GM23338 (cell line): ENCODE measurements around the gene EML4.

Source experiments
- EZH2 ChIP-seq: fragments of 200-600 bp; sonication (generic); IDR thresholded peaks from one replicate; pipeline ENCODE4 v1.8.0; 2017; ENCODE audit warnings: antibody characterized with exemption, mild to moderate bottlenecking, low read depth; ENCODE audit not compliant: unreplicated experiment
- EZH2phosphoT487 ChIP-seq: fragments of 200-600 bp; sonication (generic); IDR thresholded peaks from one replicate; pipeline ENCODE4 v1.8.1; 2018; ENCODE audit warnings: antibody characterized with exemption; ENCODE audit not compliant: unreplicated experiment
- POLR2AphosphoS5 ChIP-seq: IDR thresholded peaks from 2 replicates; pipeline ENCODE4 v1.6.1; 2016; ENCODE audit warnings: antibody characterized with exemption, low read depth
- ZNF114 ChIP-seq: fragments of 250-450 bp; sonication (Bioruptor Pico); IDR thresholded peaks from 2 replicates; pipeline ENCODE4 v1.5.0; 2020; ENCODE audit warnings: mild to moderate bottlenecking, moderate library complexity
- TF ChIP-seq, protein P1 (sequence below), 2 experiments: fragments of 200-600 bp in 1 of 2; sonication (generic) in 1 of 2; conservative IDR thresholded peaks; 2 replicates each; pipeline versions ENCODE4 v1.5.1 to v1.6.1; 2016 to 2017; ENCODE audit warnings: antibody characterized with exemption in 2 of 2, low read depth in 2 of 2, mild to moderate bottlenecking in 2 of 2, moderate library complexity in 1 of 2

DNA sequence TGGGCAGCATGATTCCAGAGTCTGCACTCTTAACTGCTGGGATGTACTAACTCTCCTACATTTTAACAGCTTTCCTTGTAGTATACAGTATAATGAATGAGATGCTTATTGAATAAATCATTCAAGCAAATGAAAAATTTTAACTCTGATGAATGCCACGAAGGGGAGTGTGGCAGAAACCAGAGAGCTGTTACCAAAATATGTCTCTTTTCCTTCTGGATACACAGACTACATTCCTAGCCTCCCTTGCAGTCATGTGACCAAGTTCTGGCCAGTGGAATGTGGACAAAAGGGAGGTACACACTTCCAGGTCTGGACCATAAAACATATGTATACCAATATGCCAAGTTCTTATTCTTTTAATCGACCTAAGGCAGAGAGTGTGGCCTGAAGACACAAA, 1.7 kb upstream of the EML4 start:
- TF ChIP-seq, protein P1, sequence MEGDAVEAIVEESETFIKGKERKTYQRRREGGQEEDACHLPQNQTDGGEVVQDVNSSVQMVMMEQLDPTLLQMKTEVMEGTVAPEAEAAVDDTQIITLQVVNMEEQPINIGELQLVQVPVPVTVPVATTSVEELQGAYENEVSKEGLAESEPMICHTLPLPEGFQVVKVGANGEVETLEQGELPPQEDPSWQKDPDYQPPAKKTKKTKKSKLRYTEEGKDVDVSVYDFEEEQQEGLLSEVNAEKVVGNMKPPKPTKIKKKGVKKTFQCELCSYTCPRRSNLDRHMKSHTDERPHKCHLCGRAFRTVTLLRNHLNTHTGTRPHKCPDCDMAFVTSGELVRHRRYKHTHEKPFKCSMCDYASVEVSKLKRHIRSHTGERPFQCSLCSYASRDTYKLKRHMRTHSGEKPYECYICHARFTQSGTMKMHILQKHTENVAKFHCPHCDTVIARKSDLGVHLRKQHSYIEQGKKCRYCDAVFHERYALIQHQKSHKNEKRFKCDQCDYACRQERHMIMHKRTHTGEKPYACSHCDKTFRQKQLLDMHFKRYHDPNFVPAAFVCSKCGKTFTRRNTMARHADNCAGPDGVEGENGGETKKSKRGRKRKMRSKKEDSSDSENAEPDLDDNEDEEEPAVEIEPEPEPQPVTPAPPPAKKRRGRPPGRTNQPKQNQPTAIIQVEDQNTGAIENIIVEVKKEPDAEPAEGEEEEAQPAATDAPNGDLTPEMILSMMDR (conservative IDR thresholded peaks at IDR 0.05; ENCODE audit: low read depth in 2 of 2): no peak
- TF ChIP-seq ZNF114 (CRISPR knock-in tag) (no peak), EZH2phosphoT487 (no peak), POLR2AphosphoS5 (no peak), EZH2 (no peak)
